Activated CD8-positive, alpha-beta T cell treated with anti-CD3 and anti-CD28 coated beads for 36 hours (primary cell): ENCODE data around the gene RUFY3. TPM values are rescaled to one million over a fixed set of nuclear protein-coding genes. Genes with fewer than 3 reads are reported as not detected.
"Not testable (repeated sequence)": the region's sequence is repeated elsewhere in the genome, so short reads cannot be mapped to it uniquely, and the experiment has no call there.

Source experiments
- ATAC-seq: fragments of 200-7000 bp; cut with Tn5 transposase; one replicate; pipeline ENCODE4 v1.10.0; 2021; ENCODE audit warnings: mild to moderate bottlenecking, moderate library complexity
- CTCF ChIA-PET: fragments of 350-600 bp; sonication (Branson Sonifier 250); formaldehyde crosslinking; loops from one replicate; lab custom pipeline; 2021; ENCODE audit warnings: antibody characterized with exemption; lab: Charles Lee
- POLR2A ChIA-PET: fragments of 350-600 bp; sonication (Branson Sonifier 250); formaldehyde crosslinking; loops from one replicate; lab custom pipeline; 2021; ENCODE audit warnings: antibody characterized with exemption; lab: Charles Lee
- DNase-seq: peaks from one replicate; pipeline ENCODE4 v3.0.0-alpha.2; 2020
- H3K27ac Mint-ChIP-seq: one replicate; pipeline ENCODE4 v1.8.0; 2021; ENCODE audit warnings: mild to moderate bottlenecking, mixed read lengths
- H3K27me3 Mint-ChIP-seq: one replicate; pipeline ENCODE4 v1.8.0; 2021; ENCODE audit warnings: mixed read lengths
- H3K36me3 Mint-ChIP-seq: one replicate; pipeline ENCODE4 v1.8.0; 2021; ENCODE audit warnings: low read depth, mixed read lengths
- H3K4me1 Mint-ChIP-seq: one replicate; pipeline ENCODE4 v1.8.0; 2021; ENCODE audit warnings: low read depth, mixed read lengths
- H3K4me3 Mint-ChIP-seq: one replicate; pipeline ENCODE4 v1.8.0; 2021; ENCODE audit warnings: mild to moderate bottlenecking, moderate library complexity, mixed read lengths
- H3K9me3 Mint-ChIP-seq: one replicate; pipeline ENCODE4 v1.8.0; 2021; ENCODE audit warnings: mixed read lengths
- intact Hi-C: fragments of 100-400 bp; cut with micrococcal nuclease; formaldehyde crosslinking; loops from one replicate; pipeline ENCODE4 v1.10.0; 2022
- total RNA-seq, 2 experiments: library from RNA; stranded (reverse); gene quantifications; one replicate each; pipeline ENCODE4 v1.2.3, GENCODE V29; 2021
- TF ChIP-seq, protein P1 (sequence below): fragments of 200-600 bp; IDR thresholded peaks from one replicate; pipeline ENCODE4 v1.8.0; 2022; ENCODE audit warnings: antibody characterized with exemption, mild to moderate bottlenecking

RUFY3 gene
- total RNA-seq, 2 experiments from 2014 or later = 13.6 to 17.5 TPM

GRCh38 chr4:70688795-70689231 lies 33.0 kb upstream of the RUFY3 start:
- no peaks in the 10 kb centered on the region for H3K27me3 Mint-ChIP-seq
- H3K4me1 Mint-ChIP-seq = peaks cover 33% of the 10 kb centered on the region
- intact Hi-C loops = loop anchor here (2.0 to 5.0 kb wide), 3 partner anchors 16 to 148 kb away; partner anchors contain the start of gene GRSF1
- ChIA-PET CTCF (interaction anchor here (0.8 to 7.8 kb wide), 7 partner anchors 10 to 322 kb away, joined by 3 to 79 read pairs (median 6); partner anchors contain the start of gene GRSF1), POLR2A (interaction anchor here (0.6 to 3.7 kb wide), 13 partner anchors 8 to 321 kb away, joined by 3 to 40 read pairs (median 3); partner anchors contain the start of genes DCK and GRSF1)
- TF ChIP-seq, protein P1, sequence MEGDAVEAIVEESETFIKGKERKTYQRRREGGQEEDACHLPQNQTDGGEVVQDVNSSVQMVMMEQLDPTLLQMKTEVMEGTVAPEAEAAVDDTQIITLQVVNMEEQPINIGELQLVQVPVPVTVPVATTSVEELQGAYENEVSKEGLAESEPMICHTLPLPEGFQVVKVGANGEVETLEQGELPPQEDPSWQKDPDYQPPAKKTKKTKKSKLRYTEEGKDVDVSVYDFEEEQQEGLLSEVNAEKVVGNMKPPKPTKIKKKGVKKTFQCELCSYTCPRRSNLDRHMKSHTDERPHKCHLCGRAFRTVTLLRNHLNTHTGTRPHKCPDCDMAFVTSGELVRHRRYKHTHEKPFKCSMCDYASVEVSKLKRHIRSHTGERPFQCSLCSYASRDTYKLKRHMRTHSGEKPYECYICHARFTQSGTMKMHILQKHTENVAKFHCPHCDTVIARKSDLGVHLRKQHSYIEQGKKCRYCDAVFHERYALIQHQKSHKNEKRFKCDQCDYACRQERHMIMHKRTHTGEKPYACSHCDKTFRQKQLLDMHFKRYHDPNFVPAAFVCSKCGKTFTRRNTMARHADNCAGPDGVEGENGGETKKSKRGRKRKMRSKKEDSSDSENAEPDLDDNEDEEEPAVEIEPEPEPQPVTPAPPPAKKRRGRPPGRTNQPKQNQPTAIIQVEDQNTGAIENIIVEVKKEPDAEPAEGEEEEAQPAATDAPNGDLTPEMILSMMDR = no peak
- H3K9me3 Mint-ChIP-seq = no peaks in the 10 kb centered on the region
- peak overlapping the region; percentile 97 for H3K4me3 Mint-ChIP-seq
- peaks cover 37% of the 10 kb centered on the region for H3K36me3 Mint-ChIP-seq
- ATAC-seq (peak; percentile 2), DNase-seq (no peak)
- peak overlapping the region; percentile 94 for H3K27ac Mint-ChIP-seq

GRCh38 chr4:70691661-70692060 lies 30.1 kb upstream of the RUFY3 start:
- TF ChIP-seq, protein P1 = no peak
- ChIA-PET CTCF (interaction anchor here (1.6 to 7.8 kb wide), 2 partner anchors 12 to 39 kb away, joined by 5 to 79 read pairs; no protein-coding TSS in a partner anchor), POLR2A (interaction anchor here (0.6 to 1.0 kb wide), 3 partner anchors 9 to 384 kb away, joined by 3 read pairs; no protein-coding TSS in a partner anchor)
- ATAC-seq (no peak), DNase-seq (no peak)
- Mint-ChIP-seq H3K27me3 (no peaks in the 10 kb centered on the region), H3K4me3 (peak overlapping the region; percentile 97), H3K27ac (peak overlapping the region; percentile 11), H3K4me1 (peaks cover 29% of the 10 kb centered on the region), H3K9me3 (no peaks in the 10 kb centered on the region), H3K36me3 (peaks cover 37% of the 10 kb centered on the region)
- intact Hi-C loops = no loop called here

GRCh38 chr4:70694633-70695032 lies 27.1 kb upstream of the RUFY3 start:
- H3K27ac Mint-ChIP-seq, H3K4me3 Mint-ChIP-seq, H3K27me3 Mint-ChIP-seq, ATAC-seq, CTCF ChIA-PET, DNase-seq, intact Hi-C loops, H3K9me3 Mint-ChIP-seq: not testable (repeated sequence)
- H3K36me3 Mint-ChIP-seq = peaks cover 23% of the 10 kb centered on the region
- H3K4me1 Mint-ChIP-seq = peaks cover 24% of the 10 kb centered on the region
- POLR2A ChIA-PET = interaction anchor here (1.1 kb wide), 1 partner anchor 10 kb away, joined by 3 read pairs; no protein-coding TSS in a partner anchor

DNA sequence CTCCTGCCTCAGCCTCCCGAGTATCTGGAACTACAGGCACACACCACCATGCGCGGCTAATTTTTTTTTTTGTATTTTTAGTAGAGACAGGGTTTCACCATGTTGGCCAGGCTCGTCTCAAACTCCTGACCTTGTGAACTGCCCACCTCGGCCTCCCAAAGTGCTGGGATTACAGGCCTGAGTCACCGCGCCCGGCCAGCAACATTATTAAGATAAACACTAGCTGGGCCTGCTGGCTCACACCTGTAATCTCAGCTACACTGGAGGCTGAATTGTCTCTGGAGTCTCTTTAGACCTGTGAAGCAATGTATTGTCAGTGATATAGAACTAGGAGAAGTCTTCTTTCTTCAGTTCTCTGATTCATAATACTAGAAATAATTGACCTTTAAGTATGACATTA lies 23.3 kb upstream of the RUFY3 start:
- POLR2A ChIA-PET, H3K9me3 Mint-ChIP-seq, H3K27me3 Mint-ChIP-seq, H3K4me3 Mint-ChIP-seq, DNase-seq, ATAC-seq, H3K36me3 Mint-ChIP-seq, H3K27ac Mint-ChIP-seq, intact Hi-C loops, H3K4me1 Mint-ChIP-seq: not testable (repeated sequence)
- CTCF ChIA-PET = interaction anchor here (1.2 kb wide), 1 partner anchor 9 kb away, joined by 3 read pairs; no protein-coding TSS in a partner anchor

DNA sequence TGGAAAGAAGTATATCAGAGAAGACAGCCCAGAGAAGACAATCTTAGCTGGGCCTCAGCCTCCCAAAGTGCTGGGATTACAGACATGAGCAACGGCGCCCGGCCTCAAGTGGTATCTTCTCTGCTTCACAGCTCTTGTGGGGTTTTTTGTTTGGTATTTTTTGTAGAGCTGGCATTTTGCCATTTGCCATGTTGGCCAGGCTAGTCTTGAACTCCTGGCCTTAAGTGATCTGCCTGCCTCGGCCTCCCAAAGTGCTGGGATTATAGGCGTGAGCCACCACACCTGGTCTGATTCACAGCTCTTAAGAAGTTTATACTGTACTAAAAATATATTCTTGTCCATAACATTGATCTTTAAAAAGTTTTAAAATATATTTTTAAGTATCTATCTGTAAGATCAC lies 21.1 kb upstream of the RUFY3 start:
- CTCF ChIA-PET = interaction anchor here (1.0 to 7.7 kb wide), 3 partner anchors 10 to 49 kb away, joined by 3 to 79 read pairs (median 6); partner anchors contain the start of gene UTP3
- TF ChIP-seq, protein P1 = no peak
- H3K27me3 Mint-ChIP-seq = no peaks in the 10 kb centered on the region
- no peak overlapping the region for H3K4me3 Mint-ChIP-seq
- no peaks in the 10 kb centered on the region for H3K9me3 Mint-ChIP-seq
- ATAC-seq (no peak), DNase-seq (no peak)
- intact Hi-C loops = no loop called here
- peaks cover 9% of the 10 kb centered on the region for H3K4me1 Mint-ChIP-seq
- POLR2A ChIA-PET = interaction anchor here (0.6 to 1.4 kb wide), 3 partner anchors 9 to 138 kb away, joined by 3 read pairs; no protein-coding TSS in a partner anchor
- no peak overlapping the region for H3K27ac Mint-ChIP-seq
- H3K36me3 Mint-ChIP-seq = no peaks in the 10 kb centered on the region

GRCh38 chr4:70701271-70701670 lies 20.5 kb upstream of the RUFY3 start:
- ChIA-PET CTCF (interaction anchor here (1.6 to 7.7 kb wide), 2 partner anchors 11 to 49 kb away, joined by 6 to 79 read pairs; partner anchors contain the start of gene UTP3), POLR2A (interaction anchor here (1.1 to 1.4 kb wide), 2 partner anchors 12 to 138 kb away, joined by 3 read pairs; no protein-coding TSS in a partner anchor)
- peaks cover 12% of the 10 kb centered on the region for H3K4me1 Mint-ChIP-seq
- no peaks in the 10 kb centered on the region for H3K36me3 Mint-ChIP-seq
- no peak overlapping the region for H3K27ac Mint-ChIP-seq
- intact Hi-C loops = no loop called here
- H3K4me3 Mint-ChIP-seq = no peak overlapping the region
- TF ChIP-seq, protein P1 = no peak
- H3K27me3 Mint-ChIP-seq = no peaks in the 10 kb centered on the region
- no peaks in the 10 kb centered on the region for H3K9me3 Mint-ChIP-seq
- ATAC-seq (no peak), DNase-seq (no peak)

DNA sequence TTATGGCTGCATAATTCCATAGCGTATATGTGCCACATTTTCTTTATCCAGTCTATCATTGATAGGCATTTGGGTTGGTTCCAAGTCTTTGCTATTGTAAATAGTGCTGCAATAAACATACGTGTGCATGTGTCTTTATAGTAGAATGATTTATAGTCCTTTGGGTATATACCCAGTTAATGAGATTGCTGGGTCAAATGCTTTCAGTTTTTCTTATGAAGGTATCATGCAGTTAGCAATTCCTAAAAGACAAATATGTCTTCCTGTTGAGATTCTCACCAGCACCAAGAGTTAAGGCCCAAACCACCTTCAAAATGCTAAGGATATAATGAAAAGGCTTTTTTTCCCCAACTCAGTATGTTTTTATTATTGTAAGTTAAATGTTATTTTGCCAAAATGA lies 19.2 kb upstream of the RUFY3 start:
- not testable (repeated sequence) for ATAC-seq

More for the DNA sequence above, 19.2 kb upstream of the RUFY3 start:
- CTCF ChIA-PET = interaction anchor here (2.0 to 7.7 kb wide), 2 partner anchors 12 to 50 kb away, joined by 6 to 79 read pairs; partner anchors contain the start of gene UTP3
- H3K27ac Mint-ChIP-seq, H3K4me3 Mint-ChIP-seq, DNase-seq, H3K36me3 Mint-ChIP-seq, H3K9me3 Mint-ChIP-seq, H3K27me3 Mint-ChIP-seq, intact Hi-C loops: not testable (repeated sequence)
- POLR2A ChIA-PET = interaction anchor here (4.9 kb wide), 1 partner anchor 14 kb away, joined by 40 read pairs; the partner anchor contains the start of gene UTP3
- peaks cover 17% of the 10 kb centered on the region for H3K4me1 Mint-ChIP-seq
